GM12892 (cell line): Measurements from ENCODE around the gene PCYT1B. TPM values are rescaled to one million over a fixed set of nuclear protein-coding genes. Genes with fewer than 3 reads are reported as not detected.

ENCODE experiments used
- DNase-seq: peaks from one replicate; pipeline ENCODE4 v3.0.0; 2011; ENCODE audit not compliant: insufficient read length
- FAIRE-seq: peaks from 2 replicates; lab custom pipeline; 2011; peaks lifted over from hg19 to GRCh38; lab: Jason Lieb, UNC
- POLR2A ChIP-seq: IDR thresholded peaks from 2 replicates; pipeline ENCODE4 v1.6.1; 2011; ENCODE audit warnings: low read depth, low read length, control low read depth
- POLR2AphosphoS5 ChIP-seq: IDR thresholded peaks from 2 replicates; pipeline ENCODE4 v1.6.1; 2011; ENCODE audit warnings: low read depth, low read length, control low read depth
- TAF1 ChIP-seq: IDR thresholded peaks from 2 replicates; pipeline ENCODE4 v1.6.1; 2011; ENCODE audit warnings: low read depth, mild to moderate bottlenecking, control low read depth, low read length, borderline replicate concordance
- polyA plus RNA-seq: library from polyadenylated mRNA; unstranded; fragments of >200 nt; gene quantifications from one replicate; pipeline ENCODE4 v1.2.1, GENCODE V29; 2012; ENCODE audit warnings: missing spikeins, inconsistent platforms; ENCODE audit not compliant: missing spikeins

PCYT1B gene
- polyA plus RNA-seq = not detected

- TF ChIP-seq TAF1 (no peak), POLR2A (no peak), POLR2AphosphoS5 (no peak)
- peak; percentile 19 for DNase-seq
These were observed at the start of gene PCYT1B for GRCh38 chrX:24647257-24648058. PCYT1B (minus strand) TSS chrX:24647347; CDS start chrX:24647105, 242 bp downstream.

GRCh38 chrX:24696294-24696693 lies 49.1 kb upstream of the PCYT1B start:
- TF ChIP-seq POLR2A = no peak
- no peak for TF ChIP-seq POLR2AphosphoS5
- TF ChIP-seq TAF1 = no peak
- FAIRE-seq (no peak), DNase-seq (no peak)

More at GRCh38 chrX:24647257-24648058, at the start of gene PCYT1B:
- peak; percentile 36 for FAIRE-seq

- TF ChIP-seq POLR2A (no peak), TAF1 (no peak), POLR2AphosphoS5 (no peak)
- FAIRE-seq (no peak), DNase-seq (no peak)
These were observed 47.7 kb upstream of the PCYT1B start for GRCh38 chrX:24694825-24695224.

- peak; percentile 73 for DNase-seq
- TF ChIP-seq TAF1 = no peak; the same call in 1 of the 2 replicates
- peak; percentile 59; the same call in 1 of the 2 replicates for TF ChIP-seq POLR2A
- 0 out of 2 replicates have a peak, but pooled peaks have one; percentile 16 for TF ChIP-seq POLR2AphosphoS5
These were observed 46.5 kb upstream of the PCYT1B start, which contains the start of gene POLA1 for GRCh38 chrX:24693453-24694202. POLA1 (plus strand) TSS chrX:24693918; CDS start chrX:24693962, 44 bp downstream.

GRCh38 chrX:24692305-24692704 lies 45.2 kb upstream of the PCYT1B start:
- no peak for TF ChIP-seq POLR2A
- no peak for TF ChIP-seq TAF1
- TF ChIP-seq POLR2AphosphoS5 = no peak
- no peak for FAIRE-seq
- DNase-seq = no peak

More at GRCh38 chrX:24693453-24694202, 46.5 kb upstream of the PCYT1B start, which contains the start of gene POLA1:
- peak; percentile 94 for FAIRE-seq

GRCh38 chrX:24684048-24684447 lies 36.9 kb upstream of the PCYT1B start:
- TF ChIP-seq POLR2A (no peak), POLR2AphosphoS5 (no peak), TAF1 (no peak)
- DNase-seq (no peak), FAIRE-seq (no peak)

- DNase-seq (no peak), FAIRE-seq (no peak)
- TF ChIP-seq TAF1 = no peak
These were observed 35.7 kb upstream of the PCYT1B start for GRCh38 chrX:24682739-24683432.

- DNase-seq = no peak
- peak; percentile 63 for FAIRE-seq
- no peak for TF ChIP-seq POLR2AphosphoS5
- no peak for TF ChIP-seq TAF1
- no peak for TF ChIP-seq POLR2A
These were observed 29.4 kb upstream of the PCYT1B start for GRCh38 chrX:24676403-24677024.

- no peak for TF ChIP-seq POLR2A
- no peak for TF ChIP-seq TAF1
- TF ChIP-seq POLR2AphosphoS5 = no peak
- FAIRE-seq = no peak
- DNase-seq = no peak
These were observed 26.3 kb upstream of the PCYT1B start for GRCh38 chrX:24673424-24673823.

GRCh38 chrX:24672701-24673190 lies 25.6 kb upstream of the PCYT1B start:
- no peak for FAIRE-seq
- TF ChIP-seq POLR2A (no peak), POLR2AphosphoS5 (no peak), TAF1 (no peak)
- DNase-seq = no peak

GRCh38 chrX:24668111-24668510 lies 21.0 kb upstream of the PCYT1B start:
- DNase-seq (no peak), FAIRE-seq (no peak)
- TF ChIP-seq TAF1 (no peak), POLR2AphosphoS5 (no peak), POLR2A (no peak)
